AG04449 (cell line): ENCODE measurements around the gene SYCE3.
"Not testable (repeated sequence)": the region's sequence is repeated elsewhere in the genome, so short reads cannot be mapped to it uniquely, and the experiment has no call there.

Experiments
- CTCF ChIA-PET: fragments of 350-600 bp; formaldehyde crosslinking; extraction: SDS; loops from one replicate; lab custom pipeline; 2021; ENCODE audit warnings: antibody characterized with exemption; lab: Yijun Ruan, JAX
- POLR2A ChIA-PET: fragments of 400-600, 350-600 bp; formaldehyde crosslinking; extraction: SDS; loops from one replicate; lab custom pipeline; 2020; ENCODE audit warnings: antibody characterized with exemption, inconsistent platforms; lab: Yijun Ruan, JAX
- DNase-seq: peaks from one replicate; pipeline ENCODE4 v3.0.0-alpha.2; 2010; ENCODE audit warnings: low read depth, low spot score
- H3K4me3 ChIP-seq: 2 replicates; pipeline ENCODE4 v1.5.1; 2011; ENCODE audit warnings: low read depth, mild to moderate bottlenecking, control low read depth, low read length
- CTCF ChIP-seq: IDR thresholded peaks from one replicate; pipeline ENCODE4 v1.5.1; 2011; ENCODE audit warnings: mild to moderate bottlenecking, moderate library complexity, low read length, control low read depth, inconsistent platforms; ENCODE audit not compliant: insufficient read depth; ENCODE audit errors: missing control alignments

The SYCE3 gene

GRCh38 chr22:50546326-50547262 lies 16.1 kb downstream of the SYCE3 start:
- no peak for DNase-seq
- H3K4me3 ChIP-seq, result no peak overlapping the region
- no peak for TF ChIP-seq CTCF
- POLR2A ChIA-PET, result interaction anchor here (1.2 kb wide), 1 partner anchor 16 kb away, joined by 3 read pairs; the partner anchor contains the start of gene SYCE3
- CTCF ChIA-PET, result interaction anchor here (0.9 to 4.2 kb wide), 6 partner anchors 11 to 74 kb away, joined by 3 to 25 read pairs (median 16); partner anchors contain the start of genes SCO2 and SYCE3

- DNase-seq, result no peak
- TF ChIP-seq CTCF, result peak; percentile 37
- no peak within 1 kb of the TSS for H3K4me3 ChIP-seq
- CTCF ChIA-PET, result interaction anchor here (0.8 to 4.2 kb wide), 11 partner anchors 10 to 217 kb away, joined by 3 to 25 read pairs (median 4); partner anchors contain the start of genes CHKB, SCO2 and SYCE3
- POLR2A ChIA-PET, result interaction anchor here (0.7 to 0.9 kb wide), 2 partner anchors 20 to 36 kb away, joined by 4 to 5 read pairs; partner anchors contain the start of gene SCO2
These were observed 17.0 kb downstream of the SYCE3 start, which contains the start of gene KLHDC7B for GRCh38 chr22:50545522-50546325. TSS of gene KLHDC7B (plus strand) at chr22:50545899. CDS start at chr22:50546244, 345 bp downstream.

GRCh38 chr22:50544746-50545253 lies 17.9 kb downstream of the SYCE3 start:
- no peak overlapping the region for H3K4me3 ChIP-seq
- ChIA-PET CTCF (interaction anchor here (1.0 to 4.2 kb wide), 9 partner anchors 9 to 216 kb away, joined by 3 to 25 read pairs (median 4); partner anchors contain the start of genes CHKB, SCO2 and SYCE3), POLR2A (interaction anchor here (0.7 to 0.9 kb wide), 2 partner anchors 19 to 37 kb away, joined by 4 to 5 read pairs; partner anchors contain the start of gene SCO2)
- TF ChIP-seq CTCF, result no peak
- no peak for DNase-seq

- TF ChIP-seq CTCF, result peak; percentile 77
- peak overlapping the region; percentile 27 for H3K4me3 ChIP-seq
- CTCF ChIA-PET, result interaction anchor here (1.0 to 4.2 kb wide), 9 partner anchors 8 to 216 kb away, joined by 3 to 25 read pairs (median 4); partner anchors contain the start of genes CHKB, SCO2 and SYCE3
- POLR2A ChIA-PET, result no interaction called here
- DNase-seq, result no peak
These were observed 18.5 kb downstream of the SYCE3 start for GRCh38 chr22:50544078-50544745.

- ChIA-PET POLR2A (no interaction called here), CTCF (interaction anchor here (0.8 to 1.4 kb wide), 2 partner anchors 10 to 20 kb away, joined by 3 read pairs; partner anchors contain the start of gene SYCE3)
- no peak for DNase-seq
These were observed 20.2 kb downstream of the SYCE3 start for GRCh38 chr22:50542416-50542927.

GRCh38 chr22:50541667-50542026 lies 21.1 kb downstream of the SYCE3 start:
- H3K4me3 ChIP-seq, POLR2A ChIA-PET: not testable (repeated sequence)
- DNase-seq, result peak; percentile 38
- CTCF ChIA-PET, result interaction anchor here (1.1 to 3.6 kb wide), 4 partner anchors 9 to 21 kb away, joined by 3 to 22 read pairs (median 12); partner anchors contain the start of genes SCO2, SYCE3 and TYMP

More at GRCh38 chr22:50542416-50542927, 20.2 kb downstream of the SYCE3 start:
- H3K4me3 ChIP-seq, result no peak overlapping the region
- TF ChIP-seq CTCF, result no peak
